ENCODE results near the gene LRRC32. TPM values are rescaled to one million over a fixed set of nuclear protein-coding genes. Genes with fewer than 3 reads are reported as not detected.

LRRC32 gene
- total RNA-seq, 1 donor: 3.0 TPM

DNA sequence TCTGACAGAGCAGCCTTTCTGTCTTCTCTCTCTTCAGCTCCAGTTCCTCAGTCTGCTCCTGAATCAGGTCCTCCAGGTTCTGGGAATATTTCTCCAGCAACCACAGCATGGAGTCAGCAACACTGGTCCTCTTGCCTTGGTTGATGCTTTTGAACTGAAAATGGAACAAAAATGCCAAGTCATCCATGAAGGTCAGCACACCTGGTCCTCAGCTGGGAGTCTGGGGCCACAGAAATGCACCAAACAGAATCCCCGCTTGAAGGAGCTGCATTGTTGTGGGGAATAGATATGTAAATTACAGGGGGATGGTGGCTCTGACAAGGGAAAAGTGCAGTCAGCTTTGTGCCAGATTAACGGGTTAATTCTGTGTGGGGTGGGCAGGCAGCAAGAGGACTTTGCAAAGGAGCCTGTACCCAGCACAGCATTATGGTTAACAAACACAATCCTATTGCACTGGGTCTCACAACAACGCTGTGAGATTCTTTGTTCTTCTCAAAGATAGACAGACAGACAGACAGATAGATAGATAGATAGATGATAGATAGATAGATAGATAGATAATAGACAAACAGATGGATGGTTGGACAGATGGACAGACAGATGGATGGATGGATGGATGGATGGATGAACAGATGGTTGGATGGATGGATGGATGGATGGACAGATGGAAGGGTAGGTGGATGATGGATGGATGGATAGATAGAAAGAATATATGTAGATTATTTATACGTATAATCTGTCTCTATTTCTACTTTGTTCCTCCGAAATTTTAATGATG is 33.8 kb upstream of the LRRC32 start:
- no peaks in the 10 kb centered on the region for H3K4me1 ChIP-seq (ENCODE audit: insufficient read depth, low read length)
- no peaks in the 10 kb centered on the region for H3K27me3 ChIP-seq (ENCODE audit: insufficient read depth, low read length)
- H3K4me3 ChIP-seq (ENCODE audit: low read length): no peak overlapping the region
- H3K9me3 ChIP-seq (ENCODE audit: low read depth, low read length): no peaks in the 10 kb centered on the region

GRCh38 chr11:76703707-76704106 is 33.2 kb upstream of the LRRC32 start:
- Histone ChIP-seq H3K4me3 (ENCODE audit: low read length) (no peak overlapping the region), H3K27me3 (ENCODE audit: insufficient read depth, low read length) (no peaks in the 10 kb centered on the region), H3K4me1 (ENCODE audit: insufficient read depth, low read length) (no peaks in the 10 kb centered on the region), H3K9me3 (ENCODE audit: low read depth, low read length) (no peaks in the 10 kb centered on the region)

DNA sequence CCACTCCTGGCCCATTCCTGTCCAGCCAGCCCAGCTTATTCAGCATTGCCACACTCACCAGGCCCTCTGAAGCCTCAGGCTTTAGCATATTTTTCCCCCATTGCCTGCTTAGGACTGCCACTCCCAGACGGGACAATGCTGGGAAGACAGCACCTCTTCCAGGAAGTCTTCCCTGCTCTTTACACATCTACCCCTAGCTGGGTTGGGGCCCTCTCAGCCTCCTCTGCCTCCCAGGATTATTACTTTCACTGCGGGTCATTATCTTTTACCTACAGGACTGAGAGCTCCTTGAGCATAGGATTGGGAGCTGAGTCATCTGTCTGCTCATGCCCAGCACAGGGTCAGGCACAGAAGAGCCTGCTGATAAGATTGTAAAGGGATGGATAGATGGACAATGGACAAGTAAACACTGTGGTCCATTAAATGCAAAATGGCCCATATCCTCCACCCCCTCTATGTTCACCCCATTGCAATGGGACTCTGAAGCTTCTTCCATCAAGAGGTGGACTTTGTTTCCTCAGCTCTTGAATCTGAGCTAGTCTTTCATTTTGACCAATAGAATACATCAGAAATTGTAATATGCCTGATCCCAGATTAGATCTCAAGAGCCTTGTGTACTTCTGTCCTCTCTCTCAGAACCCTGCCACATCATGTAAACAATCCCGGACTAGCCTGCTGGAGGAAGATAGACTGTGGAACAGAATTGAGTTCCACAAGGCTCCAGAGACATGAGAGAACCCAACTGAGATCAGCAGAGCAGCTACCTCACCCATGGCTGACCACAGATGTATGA is 32.0 kb upstream of the LRRC32 start:
- H3K27me3 ChIP-seq (ENCODE audit: insufficient read depth, low read length): no peaks in the 10 kb centered on the region
- no peaks in the 10 kb centered on the region for H3K9me3 ChIP-seq (ENCODE audit: low read depth, low read length)
- H3K4me3 ChIP-seq (ENCODE audit: low read length): no peak overlapping the region

GRCh38 chr11:76701294-76702040 is 30.9 kb upstream of the LRRC32 start:
- Histone ChIP-seq H3K9me3 (ENCODE audit: low read depth, low read length) (no peaks in the 10 kb centered on the region), H3K4me3 (ENCODE audit: low read length) (no peak overlapping the region), H3K4me1 (ENCODE audit: insufficient read depth, low read length) (no peaks in the 10 kb centered on the region), H3K27me3 (ENCODE audit: insufficient read depth, low read length) (no peaks in the 10 kb centered on the region)

More for the DNA sequence above, 32.0 kb upstream of the LRRC32 start:
- no peaks in the 10 kb centered on the region for H3K4me1 ChIP-seq (ENCODE audit: insufficient read depth, low read length)

- Histone ChIP-seq H3K4me1 (ENCODE audit: insufficient read depth, low read length) (no peaks in the 10 kb centered on the region), H3K9me3 (ENCODE audit: low read depth, low read length) (no peaks in the 10 kb centered on the region), H3K27me3 (ENCODE audit: insufficient read depth, low read length) (no peaks in the 10 kb centered on the region), H3K4me3 (ENCODE audit: low read length) (no peak overlapping the region)
Observed at GRCh38 chr11:76700177-76701100, 29.9 kb upstream of the LRRC32 start.

DNA sequence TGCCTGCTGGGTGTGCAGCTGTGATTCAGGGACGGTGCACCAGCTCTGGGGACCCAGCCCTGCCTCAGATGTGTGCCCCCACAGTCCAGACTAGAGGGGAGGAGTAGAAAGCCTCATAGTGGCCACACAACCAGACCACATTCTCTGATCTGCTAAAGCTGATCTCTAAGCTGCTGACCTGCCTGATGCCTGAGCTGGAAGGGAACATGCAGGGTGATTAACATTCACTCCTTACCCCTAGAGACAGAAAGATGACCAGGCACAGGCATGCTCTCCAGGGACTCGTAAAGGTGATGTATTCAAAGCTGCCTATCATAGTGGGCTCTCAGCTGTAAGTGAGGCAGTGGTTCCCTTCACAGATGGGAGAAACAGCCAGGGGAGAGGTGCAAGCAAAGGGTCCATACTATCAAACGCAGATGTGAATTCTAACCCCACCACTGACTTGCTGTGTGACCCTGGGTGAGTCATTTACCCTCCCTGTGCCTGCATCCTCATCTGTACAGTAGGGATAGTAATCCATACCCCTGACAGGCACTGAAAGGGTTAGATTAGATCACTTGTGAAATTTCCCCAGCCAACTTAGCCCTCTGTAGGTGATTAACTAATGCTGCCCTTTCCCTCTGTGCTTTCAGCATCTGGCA is 29.0 kb upstream of the LRRC32 start:
- Histone ChIP-seq H3K4me1 (ENCODE audit: insufficient read depth, low read length) (no peaks in the 10 kb centered on the region), H3K9me3 (ENCODE audit: low read depth, low read length) (no peaks in the 10 kb centered on the region), H3K27me3 (ENCODE audit: insufficient read depth, low read length) (no peaks in the 10 kb centered on the region), H3K4me3 (ENCODE audit: low read length) (no peak overlapping the region)

DNA sequence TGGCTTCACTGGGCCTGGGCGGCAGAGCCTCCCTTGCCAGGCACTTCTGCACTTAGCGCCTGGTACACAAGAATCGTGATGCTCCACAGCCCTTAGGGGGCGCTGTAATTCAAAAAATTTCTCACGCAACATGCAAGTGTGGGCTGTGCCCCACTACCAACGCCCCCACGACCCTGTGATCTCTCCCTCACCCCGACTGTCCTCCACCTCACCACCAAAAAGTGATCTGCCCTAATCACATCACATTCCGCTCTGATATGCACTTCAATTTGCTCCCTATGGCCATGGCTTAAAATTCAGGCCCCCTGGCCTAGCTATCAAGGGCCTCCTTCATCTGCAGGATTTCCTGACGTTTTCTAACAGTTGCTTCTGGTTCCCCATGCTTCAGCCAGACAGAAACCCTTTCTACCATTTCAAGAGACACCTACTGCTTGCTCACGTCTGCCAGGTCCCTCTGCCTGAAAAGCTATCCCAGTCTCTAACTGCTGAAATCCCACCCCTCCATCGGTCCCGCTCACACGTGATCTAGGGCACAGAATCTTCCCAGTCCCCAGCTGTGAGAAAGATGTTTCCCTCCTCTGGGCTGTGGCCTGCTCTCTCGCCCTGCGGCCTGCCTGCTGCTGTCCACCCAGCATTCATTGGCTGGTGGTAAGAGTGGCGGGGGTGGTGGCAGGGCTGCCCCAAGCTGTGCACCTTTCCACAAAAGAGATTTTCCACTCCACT is 27.9 kb upstream of the LRRC32 start:
- no peaks in the 10 kb centered on the region for H3K4me1 ChIP-seq (ENCODE audit: insufficient read depth, low read length)

DNA sequence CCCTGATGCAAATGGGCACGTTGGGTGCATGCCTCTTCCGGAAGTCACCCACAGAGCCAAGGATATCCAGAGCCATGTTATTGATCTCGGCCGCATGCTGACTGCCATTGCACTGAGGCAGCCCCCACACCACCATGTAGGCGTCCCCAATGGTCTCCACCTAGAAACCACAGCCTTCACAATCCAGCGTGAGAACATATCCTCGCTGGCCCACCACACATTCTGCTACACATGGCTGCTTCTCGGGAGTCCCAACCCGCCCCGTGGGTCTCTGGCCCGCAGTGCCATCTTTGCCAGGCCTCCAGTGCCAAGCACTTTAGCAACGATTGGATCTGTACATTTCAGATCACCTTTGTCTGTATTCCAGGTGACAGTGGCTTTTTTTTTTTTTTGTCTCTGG is 26.2 kb upstream of the LRRC32 start:
- Histone ChIP-seq H3K27me3 (ENCODE audit: insufficient read depth, low read length) (no peaks in the 10 kb centered on the region), H3K4me1 (ENCODE audit: insufficient read depth, low read length) (no peaks in the 10 kb centered on the region), H3K4me3 (ENCODE audit: low read length) (no peak overlapping the region), H3K9me3 (ENCODE audit: low read depth, low read length) (no peaks in the 10 kb centered on the region)

More for the DNA sequence above, 27.9 kb upstream of the LRRC32 start:
- Histone ChIP-seq H3K27me3 (ENCODE audit: insufficient read depth, low read length) (no peaks in the 10 kb centered on the region), H3K4me3 (ENCODE audit: low read length) (no peak overlapping the region), H3K9me3 (ENCODE audit: low read depth, low read length) (no peaks in the 10 kb centered on the region)

DNA sequence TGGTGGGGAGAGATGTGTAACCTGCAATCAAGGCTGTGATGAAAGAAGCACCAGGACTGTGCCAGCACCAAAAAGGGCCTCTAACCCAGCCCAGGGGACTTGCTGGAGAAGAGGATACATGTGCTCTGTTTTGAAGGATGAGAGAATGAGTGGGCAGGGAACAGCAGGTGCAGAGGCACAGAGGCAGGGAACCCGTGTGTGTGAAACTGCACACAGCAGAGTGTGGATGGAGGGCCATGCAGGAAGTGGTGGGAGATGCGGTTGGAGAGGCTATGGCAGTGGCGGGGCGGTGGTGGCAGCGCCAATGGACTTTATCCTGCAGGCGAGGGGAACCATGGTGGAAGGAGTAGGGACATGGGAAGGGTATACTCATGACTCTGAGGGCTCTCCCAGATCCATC is 25.2 kb upstream of the LRRC32 start:
- no peaks in the 10 kb centered on the region for H3K9me3 ChIP-seq (ENCODE audit: low read depth, low read length)
- no peaks in the 10 kb centered on the region for H3K4me1 ChIP-seq (ENCODE audit: insufficient read depth, low read length)
- H3K27me3 ChIP-seq (ENCODE audit: insufficient read depth, low read length): no peaks in the 10 kb centered on the region
- no peak overlapping the region for H3K4me3 ChIP-seq (ENCODE audit: low read length)

DNA sequence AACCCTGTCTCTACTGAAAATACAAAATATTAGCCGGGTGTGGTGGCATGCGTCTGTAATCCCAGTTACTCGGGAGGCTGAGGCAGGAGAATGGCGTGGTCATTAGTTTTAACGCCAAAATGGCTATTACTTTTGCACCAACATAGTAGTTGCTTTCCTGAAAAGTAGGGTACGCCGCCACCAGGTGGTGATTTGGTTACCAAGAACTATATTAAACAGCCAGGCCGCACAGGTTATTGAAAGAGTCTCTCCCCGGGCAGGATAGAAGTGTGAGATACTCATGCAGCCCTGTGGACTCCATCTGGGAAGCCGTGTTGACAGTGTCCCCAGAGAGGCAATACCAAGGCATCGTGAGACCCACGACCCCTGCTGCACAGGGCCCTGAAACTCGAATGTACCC is 24.6 kb upstream of the LRRC32 start:
- no peak overlapping the region for H3K4me3 ChIP-seq (ENCODE audit: low read length)
- no peaks in the 10 kb centered on the region for H3K4me1 ChIP-seq (ENCODE audit: insufficient read depth, low read length)
- H3K9me3 ChIP-seq (ENCODE audit: low read depth, low read length): no peaks in the 10 kb centered on the region

GRCh38 chr11:76694664-76695063 is 24.1 kb upstream of the LRRC32 start:
- no peak overlapping the region for H3K4me3 ChIP-seq (ENCODE audit: low read length)
- H3K4me1 ChIP-seq (ENCODE audit: insufficient read depth, low read length): no peaks in the 10 kb centered on the region
- no peaks in the 10 kb centered on the region for H3K27me3 ChIP-seq (ENCODE audit: insufficient read depth, low read length)
- no peaks in the 10 kb centered on the region for H3K9me3 ChIP-seq (ENCODE audit: low read depth, low read length)

More for the DNA sequence above, 24.6 kb upstream of the LRRC32 start:
- H3K27me3 ChIP-seq (ENCODE audit: insufficient read depth, low read length): no peaks in the 10 kb centered on the region

GRCh38 chr11:76693806-76694205 is 23.3 kb upstream of the LRRC32 start:
- no peaks in the 10 kb centered on the region for H3K4me1 ChIP-seq (ENCODE audit: insufficient read depth, low read length)
- H3K4me3 ChIP-seq (ENCODE audit: low read length): no peak overlapping the region
- no peaks in the 10 kb centered on the region for H3K27me3 ChIP-seq (ENCODE audit: insufficient read depth, low read length)
- H3K9me3 ChIP-seq (ENCODE audit: low read depth, low read length): no peaks in the 10 kb centered on the region

DNA sequence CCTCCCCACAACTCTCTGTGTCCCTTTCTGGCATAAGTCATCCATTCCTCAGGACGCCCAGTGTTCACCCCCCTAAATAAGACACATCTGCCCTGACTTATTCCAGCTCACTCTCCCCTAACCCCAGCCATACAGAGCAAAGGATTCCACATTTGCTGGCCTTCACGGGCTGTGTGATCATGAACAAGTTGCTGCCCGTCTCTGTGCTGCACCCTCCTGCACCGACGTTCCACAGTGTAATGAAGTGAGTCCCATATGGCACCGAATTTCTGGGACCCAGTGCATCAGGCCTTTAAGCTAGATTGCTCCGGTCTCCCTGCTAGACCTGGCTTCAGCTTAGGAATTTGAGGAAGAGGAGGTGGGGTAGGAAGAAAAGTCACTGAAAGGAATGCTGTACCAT is 22.4 kb upstream of the LRRC32 start:
- Histone ChIP-seq H3K4me3 (ENCODE audit: low read length) (no peak overlapping the region), H3K9me3 (ENCODE audit: low read depth, low read length) (no peaks in the 10 kb centered on the region), H3K4me1 (ENCODE audit: insufficient read depth, low read length) (no peaks in the 10 kb centered on the region), H3K27me3 (ENCODE audit: insufficient read depth, low read length) (no peaks in the 10 kb centered on the region)
